Natural killer cell treated with Interleukin-12 subunit alpha and Interleukin-12 subunit beta and Interleukin-15 and Interleukin-18, amount 100 ng/mL, for 72 hours (primary cell): ENCODE measurements around the gene NAGK. TPM values are rescaled to one million over a fixed set of nuclear protein-coding genes. Genes with fewer than 3 reads are reported as not detected.
"Not testable (repeated sequence)": the region's sequence is repeated elsewhere in the genome, so short reads cannot be mapped to it uniquely, and the experiment has no call there.

Experiments used
- ATAC-seq, 2 donors: fragments of 150-1000 bp; cut with Tn5 transposase in 1 of 2; sonication (Bioruptor Pico), chemical (Tn5 transposase) in 1 of 2; 2 replicates each; pipeline ENCODE4 v1.10.0; 2021
- DNase-seq: peaks from one replicate; pipeline ENCODE4 v3.0.0; 2022; ENCODE audit warnings: low spot score
- H3K27ac Mint-ChIP-seq, 2 donors: 1 replicate in 1 of 2; 2 replicates in 1 of 2; pipeline ENCODE4 v1.8.0; 2022; ENCODE audit warnings: mixed read lengths in 2 of 2, mild to moderate bottlenecking in 1 of 2, moderate library complexity in 1 of 2
- H3K27me3 Mint-ChIP-seq, 2 donors: 1 replicate in 1 of 2; 2 replicates in 1 of 2; pipeline ENCODE4 v1.8.0; 2022; ENCODE audit warnings: mixed read lengths in 2 of 2
- H3K36me3 Mint-ChIP-seq: one replicate; pipeline ENCODE4 v1.8.0; 2022; ENCODE audit warnings: mixed read lengths
- H3K4me1 Mint-ChIP-seq, 2 donors: 1 replicate in 1 of 2; 2 replicates in 1 of 2; pipeline ENCODE4 v1.8.0; 2022; ENCODE audit warnings: low read depth in 2 of 2, mixed read lengths in 2 of 2, mild to moderate bottlenecking in 1 of 2
- H3K4me3 Mint-ChIP-seq: one replicate; pipeline ENCODE4 v1.8.0; 2022; ENCODE audit warnings: mixed read lengths
- H3K9me3 Mint-ChIP-seq: 2 replicates; pipeline ENCODE4 v1.8.0; 2022; ENCODE audit warnings: mixed read lengths
- total RNA-seq, 2 donors: library from RNA; stranded (reverse); gene quantifications; one replicate each; pipeline ENCODE4 v1.2.3, GENCODE V29; 2022

Gene NAGK
- 100 to 1,000 TPM in 1 of 2 donors, 10 to 100 TPM in 1; 92.9 to 104 TPM for total RNA-seq

- H3K4me1 Mint-ChIP-seq: peaks cover 58 to 61% of the 10 kb centered on the region in 2 donors
- H3K9me3 Mint-ChIP-seq: no peaks in the 10 kb centered on the region
- H3K27me3 Mint-ChIP-seq: peaks cover 4% of the 10 kb centered on the region in 2 donors
- H3K27ac Mint-ChIP-seq: peak within 1 kb of the TSS; percentile 95
- ATAC-seq: peak; percentile 93 to 96
- peak; percentile 98 for DNase-seq
- H3K4me3 Mint-ChIP-seq: peak within 1 kb of the TSS; percentile 91
- H3K36me3 Mint-ChIP-seq: peaks cover 7% of the 10 kb centered on the region
These were observed at the start of gene NAGK for GRCh38 chr2:71068218-71069035. Gene NAGK (plus strand): TSS chr2:71068648. CDS start chr2:71068684, 36 bp downstream.

GRCh38 chr2:71019989-71020388, 48.5 kb upstream of the NAGK start:
- peaks cover 10% of the 10 kb centered on the region in 2 donors for H3K4me1 Mint-ChIP-seq
- H3K4me3 Mint-ChIP-seq, DNase-seq, H3K36me3 Mint-ChIP-seq, ATAC-seq, H3K27me3 Mint-ChIP-seq, H3K27ac Mint-ChIP-seq, H3K9me3 Mint-ChIP-seq: not testable (repeated sequence)

- not testable (repeated sequence) for H3K36me3 Mint-ChIP-seq, H3K27me3 Mint-ChIP-seq, H3K9me3 Mint-ChIP-seq, DNase-seq, ATAC-seq, H3K4me3 Mint-ChIP-seq, H3K27ac Mint-ChIP-seq
- peaks cover 10% of the 10 kb centered on the region in 2 donors for H3K4me1 Mint-ChIP-seq
These were observed 47.1 kb upstream of the NAGK start for GRCh38 chr2:71021394-71021793.

GRCh38 chr2:71023553-71024243, 44.8 kb upstream of the NAGK start:
- DNase-seq, H3K36me3 Mint-ChIP-seq, ATAC-seq, H3K9me3 Mint-ChIP-seq, H3K27me3 Mint-ChIP-seq, H3K27ac Mint-ChIP-seq, H3K4me3 Mint-ChIP-seq: not testable (repeated sequence)
- peaks cover 10% of the 10 kb centered on the region in 2 donors for H3K4me1 Mint-ChIP-seq

DNA sequence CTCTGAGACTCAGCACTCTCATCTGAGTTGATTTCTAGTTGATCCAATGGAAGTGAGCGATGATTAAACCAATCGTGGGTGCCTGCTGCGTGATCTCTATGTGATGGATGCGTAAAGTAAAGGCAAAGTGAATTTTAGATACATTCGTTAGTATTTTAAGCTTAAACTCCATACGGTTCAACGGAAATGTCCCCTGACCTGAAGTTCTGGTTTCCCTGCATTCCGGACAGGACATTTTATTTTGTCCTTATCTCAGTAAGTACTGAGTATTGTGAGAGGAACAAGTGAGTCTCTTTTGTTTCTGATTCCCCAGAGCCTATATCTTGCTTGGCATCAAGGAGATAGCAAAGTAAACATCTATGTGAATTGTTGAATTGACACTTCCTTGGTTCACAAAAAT, 32.2 kb upstream of the NAGK start:
- not testable (repeated sequence) for H3K4me3 Mint-ChIP-seq, H3K36me3 Mint-ChIP-seq, H3K27ac Mint-ChIP-seq, ATAC-seq, H3K9me3 Mint-ChIP-seq, DNase-seq, H3K4me1 Mint-ChIP-seq
- peaks cover 25 to 48% of the 10 kb centered on the region in 2 donors for H3K27me3 Mint-ChIP-seq

DNA sequence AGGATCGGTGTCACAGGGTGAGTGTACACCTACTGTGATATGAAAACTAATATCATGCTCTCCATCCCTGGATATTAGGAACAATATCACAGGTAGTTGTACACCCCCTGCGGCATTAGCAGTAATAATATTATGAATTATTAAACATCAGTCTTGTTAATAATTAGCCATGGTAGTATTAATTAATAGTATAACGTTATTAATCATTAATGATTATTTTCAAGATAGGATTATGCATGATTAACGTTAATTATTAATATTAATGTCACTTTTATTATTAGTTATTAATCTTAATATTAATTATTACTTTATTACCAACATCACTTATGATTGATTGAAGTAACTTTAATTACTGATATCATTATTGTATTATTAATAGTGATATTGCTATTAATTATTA, 26.2 kb upstream of the NAGK start:
- H3K27ac Mint-ChIP-seq: no peak overlapping the region
- ATAC-seq (no peak), DNase-seq (no peak)
- no peaks in the 10 kb centered on the region for H3K9me3 Mint-ChIP-seq
- no peaks in the 10 kb centered on the region for H3K36me3 Mint-ChIP-seq
- H3K27me3 Mint-ChIP-seq: peaks cover 5 to 17% of the 10 kb centered on the region in 2 donors
- H3K4me3 Mint-ChIP-seq: no peak overlapping the region
- no peaks in the 10 kb centered on the region for H3K4me1 Mint-ChIP-seq

DNA sequence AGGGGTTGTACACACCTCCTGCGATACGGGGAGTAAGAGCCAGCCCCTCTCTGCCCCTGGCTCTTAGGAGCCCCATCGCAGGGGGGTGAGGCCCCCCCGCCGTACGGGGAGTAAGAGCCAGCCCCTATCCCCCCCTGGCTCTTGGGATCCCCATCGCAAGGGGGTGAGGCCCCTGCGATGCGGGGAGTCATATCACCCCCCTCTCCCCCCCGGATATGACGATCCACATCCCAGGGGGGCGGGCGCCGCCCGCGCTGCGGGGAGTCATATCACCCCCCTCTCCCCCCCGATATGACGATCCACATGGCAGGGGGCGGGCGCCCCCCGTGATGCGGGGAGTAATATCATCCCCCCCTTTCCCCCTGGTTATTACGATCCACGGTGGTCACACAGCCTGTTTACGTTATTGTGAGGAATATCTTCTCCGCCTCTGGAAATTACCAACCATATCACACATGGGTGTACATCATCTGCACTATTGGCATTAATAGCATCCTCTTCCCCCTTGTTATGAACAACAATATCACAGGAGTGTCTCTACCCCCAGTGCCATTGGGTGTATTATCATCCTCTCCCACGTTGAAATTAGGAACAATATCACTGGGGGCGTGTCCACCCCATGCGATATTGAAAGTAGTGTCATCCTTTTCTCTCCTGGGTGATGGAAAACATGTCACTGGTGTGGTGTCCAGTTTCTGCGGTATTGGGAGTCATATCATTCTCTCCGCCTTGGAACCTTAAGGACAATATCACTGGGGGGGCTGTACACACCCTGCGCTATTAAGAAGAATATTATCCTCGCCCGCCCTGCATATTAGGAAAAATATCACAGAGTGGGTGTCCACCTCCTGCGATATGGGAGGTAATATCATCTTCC, 24.7 kb upstream of the NAGK start:
- peaks cover 5 to 6% of the 10 kb centered on the region in 2 donors for H3K27me3 Mint-ChIP-seq
- ATAC-seq: peak; percentile 28 to 31
- no peak overlapping the region for H3K4me3 Mint-ChIP-seq
- H3K9me3 Mint-ChIP-seq: no peaks in the 10 kb centered on the region
- H3K4me1 Mint-ChIP-seq: no peaks in the 10 kb centered on the region
- H3K27ac Mint-ChIP-seq: no peak overlapping the region
- H3K36me3 Mint-ChIP-seq: no peaks in the 10 kb centered on the region
- no peak for DNase-seq

- ATAC-seq (no peak), DNase-seq (no peak)
- H3K27ac Mint-ChIP-seq: no peak overlapping the region
- H3K27me3 Mint-ChIP-seq: peaks cover 4 to 6% of the 10 kb centered on the region in 2 donors
- H3K4me3 Mint-ChIP-seq: no peak overlapping the region
- no peaks in the 10 kb centered on the region for H3K4me1 Mint-ChIP-seq
- H3K9me3 Mint-ChIP-seq: no peaks in the 10 kb centered on the region
- no peaks in the 10 kb centered on the region for H3K36me3 Mint-ChIP-seq
These were observed 23.3 kb upstream of the NAGK start for GRCh38 chr2:71045151-71045550.

- no peak overlapping the region for H3K27ac Mint-ChIP-seq
- ATAC-seq: no peak
These were observed 22.4 kb upstream of the NAGK start for GRCh38 chr2:71045865-71046548.

GRCh38 chr2:71048096-71048495, 20.4 kb upstream of the NAGK start:
- H3K4me3 Mint-ChIP-seq: no peak overlapping the region
- no peaks in the 10 kb centered on the region for H3K36me3 Mint-ChIP-seq
- no peaks in the 10 kb centered on the region for H3K9me3 Mint-ChIP-seq
- H3K4me1 Mint-ChIP-seq: no peaks in the 10 kb centered on the region
- H3K27me3 Mint-ChIP-seq: peaks cover 2 to 6% of the 10 kb centered on the region in 2 donors
- H3K27ac Mint-ChIP-seq: no peak overlapping the region
- ATAC-seq (no peak), DNase-seq (no peak)

More at GRCh38 chr2:71045865-71046548, 22.4 kb upstream of the NAGK start:
- H3K36me3 Mint-ChIP-seq: no peaks in the 10 kb centered on the region
- H3K4me1 Mint-ChIP-seq: no peaks in the 10 kb centered on the region
- H3K27me3 Mint-ChIP-seq: peaks cover 2 to 6% of the 10 kb centered on the region in 2 donors
- no peaks in the 10 kb centered on the region for H3K9me3 Mint-ChIP-seq
- no peak for DNase-seq
- no peak overlapping the region for H3K4me3 Mint-ChIP-seq

DNA sequence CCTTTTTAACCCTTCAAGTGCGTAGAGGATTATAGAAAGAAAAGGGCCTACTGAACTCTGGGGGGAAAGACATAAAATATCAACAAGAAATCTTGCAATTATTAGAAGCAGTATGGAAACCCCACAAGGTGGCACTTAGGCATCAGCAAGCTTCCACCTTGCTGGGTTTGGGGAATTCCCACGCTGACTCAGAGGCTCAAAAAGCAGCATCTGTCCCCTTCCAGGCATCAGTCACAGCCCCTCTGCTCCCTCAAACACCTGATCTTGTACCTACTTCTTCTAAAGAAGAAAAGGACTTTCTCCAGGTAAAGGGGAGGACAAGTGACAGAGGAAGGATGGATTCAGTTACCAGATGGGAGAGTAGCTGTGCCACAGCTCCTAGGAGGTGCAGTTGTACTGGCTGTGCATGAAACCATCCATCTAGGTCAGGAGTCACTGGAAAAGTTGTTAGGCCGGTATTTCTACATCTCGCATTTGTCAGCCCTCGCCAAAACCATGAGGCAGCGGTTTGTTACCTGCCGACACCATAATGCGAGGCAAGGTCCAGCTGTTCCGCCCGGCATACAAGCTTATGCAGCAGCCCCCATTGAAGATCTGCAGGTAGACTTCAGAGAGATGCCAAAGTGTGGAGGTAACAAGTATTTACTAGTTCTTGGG, 18.6 kb upstream of the NAGK start:
- not testable (repeated sequence) for H3K27me3 Mint-ChIP-seq, ATAC-seq, H3K9me3 Mint-ChIP-seq, H3K4me3 Mint-ChIP-seq, H3K27ac Mint-ChIP-seq, DNase-seq, H3K36me3 Mint-ChIP-seq, H3K4me1 Mint-ChIP-seq

- not testable (repeated sequence) for ATAC-seq, H3K27ac Mint-ChIP-seq, H3K36me3 Mint-ChIP-seq, H3K27me3 Mint-ChIP-seq, H3K9me3 Mint-ChIP-seq, H3K4me1 Mint-ChIP-seq, DNase-seq, H3K4me3 Mint-ChIP-seq
These were observed 13.2 kb upstream of the NAGK start for GRCh38 chr2:71055206-71055740.
